Stromal cell of bone marrow (primary cell): ENCODE results near the gene ZFHX3.

Experiments used
- DNase-seq: peaks from one replicate; pipeline ENCODE4 v3.0.0-alpha.2; 2012; ENCODE audit warnings: low read depth

Gene ZFHX3

DNA sequence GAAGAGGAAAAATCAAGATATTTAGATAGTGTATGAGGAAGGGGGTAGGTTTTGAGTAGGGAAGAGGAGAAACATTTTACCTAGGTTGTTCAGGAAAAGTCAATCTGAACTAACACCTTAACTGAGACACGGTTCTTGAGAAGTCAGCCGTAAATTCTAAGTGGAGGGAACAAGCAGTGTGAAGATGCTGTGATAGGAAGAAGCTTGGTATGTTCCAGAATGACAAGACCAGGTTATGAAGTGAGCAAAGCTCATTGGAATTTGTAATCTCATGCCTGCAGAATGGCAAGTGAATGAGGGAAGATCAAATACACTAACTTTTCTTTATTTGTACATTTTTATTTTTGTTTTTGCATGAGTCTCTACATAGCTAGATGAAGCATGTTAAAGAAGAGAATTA is 307.6 kb downstream of the ZFHX3 start:
- DNase-seq = no peak

DNA sequence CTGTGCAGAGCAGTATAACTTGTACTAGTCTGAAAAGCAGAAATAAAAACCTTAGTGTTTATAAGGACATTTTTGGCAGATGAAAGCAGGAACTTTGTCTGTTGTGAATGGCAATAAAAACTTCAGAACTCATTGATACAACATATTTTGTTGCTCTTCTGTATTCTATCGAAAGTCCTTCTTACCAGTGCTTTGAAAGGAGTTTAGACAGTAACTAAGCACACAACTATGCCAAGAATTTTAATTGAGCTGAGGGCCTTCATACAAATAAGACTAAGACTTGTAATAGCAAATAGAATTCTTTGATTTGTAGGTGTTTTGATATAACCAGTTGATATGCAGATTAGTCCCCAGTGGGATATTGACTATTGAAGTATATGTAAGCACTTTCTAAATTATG is 308.4 kb downstream of the ZFHX3 start:
- no peak for DNase-seq

DNA sequence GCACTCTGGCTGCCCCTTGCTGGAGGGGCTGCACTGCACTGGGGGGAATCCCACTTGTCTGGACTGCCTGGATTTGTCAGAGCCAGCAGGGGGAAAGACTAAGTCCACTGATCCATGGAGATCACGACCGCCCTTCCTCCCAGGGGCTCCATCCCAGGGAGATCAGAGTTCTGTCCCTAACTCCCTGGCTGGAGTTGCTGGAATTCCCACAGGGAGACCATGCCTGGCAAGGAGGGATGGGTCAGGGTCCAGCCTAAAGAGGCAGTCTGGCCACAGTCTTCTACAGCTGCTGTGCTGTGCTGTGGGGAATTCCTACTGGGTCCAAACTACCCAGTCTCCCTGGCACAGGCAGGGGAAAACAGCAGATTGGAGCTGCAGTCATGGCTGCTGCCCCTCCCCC is 311.9 kb downstream of the ZFHX3 start:
- no peak for DNase-seq
